GM18498 (cell line): ENCODE data around the gene ST8SIA6.
A peak's percentile ranks its signal among the peaks of the same experiment; 100 is the strongest.
"Not testable (repeated sequence)": the region's sequence is repeated elsewhere in the genome, so short reads cannot be mapped to it uniquely, and the experiment has no call there.

ENCODE experiments used
- ATAC-seq: cut with Tn5 transposase; IDR thresholded peaks from one replicate; pipeline ENCODE4 v1.9.1; 2021; ENCODE audit warnings: mild to moderate bottlenecking, moderate library complexity; ENCODE audit not compliant: unreplicated experiment

The ST8SIA6 gene

DNA sequence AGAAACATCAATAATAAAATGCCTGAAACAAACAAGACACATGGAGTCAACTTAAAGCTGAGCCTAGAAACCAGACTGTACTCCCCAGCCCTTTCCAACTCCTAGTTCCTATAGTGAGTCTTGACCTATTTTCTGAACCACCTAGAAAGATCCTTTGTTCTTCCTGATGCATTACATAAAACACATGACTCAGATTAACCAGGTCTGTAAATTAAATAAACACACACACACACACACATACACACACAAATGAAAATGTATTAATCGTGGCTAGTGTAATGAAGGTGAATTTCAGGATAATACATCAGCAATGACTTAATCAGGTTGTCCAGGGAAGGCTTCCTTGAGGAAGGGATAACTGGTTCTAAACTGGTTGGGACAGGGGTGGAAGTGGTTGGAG, 104.7 kb downstream of the ST8SIA6 start:
- ATAC-seq: no peak

DNA sequence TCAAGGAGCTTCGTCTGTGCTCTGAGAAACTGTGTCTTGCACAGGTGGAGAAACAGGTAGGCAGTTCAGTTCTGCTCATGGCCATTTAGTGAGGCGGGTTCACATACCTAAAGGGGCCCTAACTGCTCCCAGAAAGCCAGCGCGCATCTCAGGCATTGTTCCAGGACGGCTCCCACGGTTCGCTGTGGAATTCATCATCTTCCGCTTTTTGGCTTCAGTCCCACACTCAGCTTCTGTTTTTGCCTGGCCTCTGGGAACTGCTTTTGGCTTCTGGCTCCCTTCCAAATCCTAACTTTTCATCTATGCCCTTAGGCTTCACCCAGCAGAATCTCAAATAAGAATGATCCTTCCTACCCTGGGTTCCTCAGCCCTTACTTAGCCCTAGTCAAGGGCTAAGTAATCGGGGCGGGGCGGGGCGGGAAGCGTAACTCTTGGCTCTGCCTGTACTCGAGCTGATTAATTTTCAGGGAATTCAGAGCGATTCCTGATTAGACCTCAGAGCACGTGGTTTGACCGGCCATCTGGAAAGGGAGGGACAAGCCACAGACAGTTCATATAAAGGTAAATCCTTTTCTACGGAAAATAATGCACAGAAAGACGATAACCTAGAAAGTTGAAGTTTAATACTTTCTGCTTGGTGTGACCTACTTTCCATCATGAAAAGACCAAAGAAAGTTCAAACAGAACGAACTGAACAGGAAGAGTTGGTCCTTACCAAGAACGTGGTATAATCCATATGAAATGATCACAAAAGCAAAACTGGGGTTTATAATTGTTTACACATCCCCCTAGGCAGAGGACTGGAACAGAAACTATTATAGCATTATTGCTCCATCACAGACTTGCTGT, 105.7 kb downstream of the ST8SIA6 start:
- no peak for ATAC-seq

DNA sequence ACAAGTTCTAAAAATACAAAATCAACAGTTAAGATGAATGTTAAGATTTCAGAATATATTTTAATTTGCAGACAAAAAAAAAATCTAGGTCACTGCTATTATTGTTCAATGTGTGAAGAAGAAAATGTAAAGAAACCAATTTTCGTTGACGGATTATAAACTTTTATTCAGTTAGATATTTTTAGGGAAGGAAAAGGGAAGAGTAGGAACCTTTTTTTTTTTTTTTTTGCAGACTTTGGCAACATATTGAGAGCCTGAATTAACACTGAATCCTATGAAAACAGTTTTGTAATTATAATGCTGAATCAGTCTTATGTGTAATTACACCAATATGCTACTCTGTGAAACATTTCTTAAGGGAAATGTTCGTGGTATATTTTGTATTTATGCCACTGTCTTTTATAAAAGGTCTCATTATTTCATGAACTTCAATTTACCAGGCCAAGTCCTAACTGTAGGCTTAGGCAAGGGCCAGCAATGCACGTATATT, 106.3 kb downstream of the ST8SIA6 start:
- ATAC-seq: no peak

DNA sequence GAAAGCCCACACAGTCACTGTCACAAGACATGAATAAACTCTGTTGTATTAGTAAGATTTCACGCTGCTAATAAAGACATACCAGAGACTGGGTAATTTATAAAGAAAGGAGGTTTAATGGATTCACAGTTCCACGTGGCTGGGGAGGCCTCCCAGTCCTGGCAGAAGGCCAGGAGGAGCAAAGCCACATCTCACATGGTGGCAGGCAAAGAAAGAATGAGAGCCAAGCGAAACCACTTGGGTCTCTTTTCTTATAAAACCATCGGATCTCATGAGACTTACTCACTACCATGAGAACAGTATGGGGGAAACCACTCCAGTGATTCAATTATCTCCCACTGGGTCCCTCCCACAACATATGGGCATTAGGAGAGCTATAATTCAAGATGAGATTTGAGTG, 110.2 kb downstream of the ST8SIA6 start:
- no peak for ATAC-seq

DNA sequence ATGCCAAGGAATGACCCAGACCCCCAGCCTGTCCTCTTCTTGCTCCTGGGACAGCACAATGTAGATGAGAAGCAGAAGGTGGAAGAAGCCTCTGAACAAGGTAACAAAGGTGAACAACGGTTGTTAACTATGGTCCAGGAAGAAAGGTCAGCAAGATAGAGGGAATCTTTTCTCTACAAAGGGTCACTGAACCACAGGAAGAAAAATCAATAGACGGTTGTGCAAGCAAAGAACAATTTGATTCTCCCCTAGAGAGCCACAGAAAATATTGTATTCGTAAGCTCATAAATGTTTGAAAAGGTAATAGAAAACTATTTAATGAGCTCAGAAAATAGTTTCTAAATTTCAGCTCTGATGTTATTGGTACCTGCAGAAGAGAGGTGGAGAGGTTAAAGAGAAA, 111.3 kb downstream of the ST8SIA6 start:
- no peak for ATAC-seq

DNA sequence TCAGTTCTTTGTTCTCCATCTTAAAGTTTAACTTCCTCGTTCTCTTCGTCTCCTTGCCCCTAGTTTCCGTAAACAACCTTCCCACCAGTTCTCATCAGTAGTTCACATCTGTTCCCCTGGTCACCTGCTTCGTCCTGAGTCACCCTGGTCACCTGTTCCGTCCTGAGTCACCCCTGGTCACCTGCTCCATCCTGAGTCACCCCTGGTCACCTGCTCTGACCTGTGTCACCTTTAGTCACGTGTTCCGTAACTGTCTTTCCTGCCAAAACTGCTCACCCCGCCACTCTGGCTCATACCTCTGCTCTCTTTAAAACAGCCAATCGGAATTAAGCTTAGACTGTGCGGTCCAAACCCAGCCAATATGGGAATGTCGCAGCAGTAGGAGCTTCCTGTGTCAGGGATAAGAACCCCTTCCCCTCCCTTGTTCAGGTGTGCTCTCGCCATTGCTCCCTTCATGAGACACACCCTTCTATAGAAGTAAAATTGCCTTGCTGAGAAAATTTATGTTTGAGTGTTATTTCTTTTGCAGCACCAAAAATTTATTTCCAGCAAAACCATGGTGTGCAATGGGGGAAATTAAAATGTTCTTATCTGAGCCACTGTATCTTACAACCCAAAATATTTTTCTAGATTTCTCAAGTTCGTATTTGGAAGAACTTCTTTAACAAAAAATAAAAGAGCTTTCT, 114.1 kb downstream of the ST8SIA6 start:
- no peak for ATAC-seq

DNA sequence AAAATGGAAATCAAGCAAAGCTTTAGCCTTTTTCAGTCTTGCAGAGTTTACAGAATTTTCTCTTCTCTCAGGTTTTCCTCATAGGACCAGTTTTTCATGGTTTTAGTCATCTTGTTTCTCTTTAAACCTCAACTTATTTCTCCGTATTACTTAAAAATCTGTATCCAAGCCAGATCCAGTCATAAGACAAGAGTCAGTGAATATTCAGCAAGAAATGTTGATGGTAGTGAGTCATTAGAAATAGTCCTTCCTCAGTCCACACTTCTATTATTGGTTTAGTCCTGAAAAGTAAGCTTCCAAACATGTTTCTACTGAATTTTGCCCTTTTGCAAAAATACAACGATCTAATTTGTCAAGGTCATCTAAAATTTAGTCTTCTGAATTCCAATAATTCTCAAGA, 119.3 kb downstream of the ST8SIA6 start:
- no peak for ATAC-seq

DNA sequence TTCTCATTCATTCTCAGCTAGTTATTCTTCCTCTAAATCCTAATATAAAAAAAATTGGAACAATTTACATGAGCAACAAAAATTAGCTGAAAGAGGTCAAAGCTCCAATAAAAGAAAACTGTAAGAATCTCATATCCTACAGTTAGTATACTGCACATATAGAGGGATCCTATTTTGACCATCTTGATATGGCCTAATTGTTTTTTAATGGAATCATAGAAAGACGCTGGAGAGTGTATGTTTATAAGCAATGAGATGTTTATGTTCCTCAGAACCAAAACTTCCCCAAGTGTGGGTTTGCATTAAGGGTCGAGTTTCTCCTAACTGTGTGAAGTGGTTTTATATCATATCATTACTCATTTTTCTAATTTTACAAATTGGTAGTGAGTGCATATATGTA, 123.9 kb downstream of the ST8SIA6 start:
- ATAC-seq: no peak

DNA sequence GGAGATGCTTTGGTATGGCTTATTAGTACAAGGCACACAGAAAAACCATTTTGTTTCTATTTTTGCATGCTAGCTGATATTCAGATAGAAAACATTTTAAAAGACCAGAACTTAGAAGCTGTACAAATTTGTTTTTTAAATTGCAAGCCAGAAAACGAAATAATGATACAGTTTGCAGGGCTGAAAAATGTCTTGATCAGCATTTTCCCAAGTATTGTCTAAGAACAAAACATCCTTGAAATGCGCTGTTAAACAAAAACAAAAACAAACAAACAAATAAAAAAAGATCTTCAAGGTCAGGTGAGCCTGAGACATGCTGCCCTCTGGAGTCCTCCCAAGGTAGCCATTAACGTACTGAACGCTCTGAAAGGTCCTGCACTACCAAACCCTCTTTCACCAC, 128.0 kb downstream of the ST8SIA6 start:
- no peak for ATAC-seq

DNA sequence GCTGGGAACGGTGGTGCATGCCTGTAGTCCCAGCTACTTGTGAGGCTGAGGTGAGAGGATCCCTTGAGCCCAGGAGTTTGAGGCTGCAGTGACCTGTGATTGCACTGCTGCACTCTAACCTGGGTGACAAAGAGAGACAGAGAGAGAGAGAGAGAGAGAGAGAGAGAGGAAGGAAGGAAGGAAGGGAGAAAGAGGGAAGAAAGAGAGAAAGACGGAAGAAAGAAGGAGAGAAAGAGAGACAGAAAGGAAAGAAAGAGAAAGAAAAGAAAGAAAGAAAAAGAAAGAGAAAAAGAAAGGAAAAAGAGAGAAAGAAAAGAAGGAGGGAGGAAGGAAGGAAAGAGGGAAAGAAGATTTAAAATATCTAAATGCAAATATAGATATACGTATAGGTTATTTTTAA, 132.4 kb downstream of the ST8SIA6 start:
- not testable (repeated sequence) for ATAC-seq

DNA sequence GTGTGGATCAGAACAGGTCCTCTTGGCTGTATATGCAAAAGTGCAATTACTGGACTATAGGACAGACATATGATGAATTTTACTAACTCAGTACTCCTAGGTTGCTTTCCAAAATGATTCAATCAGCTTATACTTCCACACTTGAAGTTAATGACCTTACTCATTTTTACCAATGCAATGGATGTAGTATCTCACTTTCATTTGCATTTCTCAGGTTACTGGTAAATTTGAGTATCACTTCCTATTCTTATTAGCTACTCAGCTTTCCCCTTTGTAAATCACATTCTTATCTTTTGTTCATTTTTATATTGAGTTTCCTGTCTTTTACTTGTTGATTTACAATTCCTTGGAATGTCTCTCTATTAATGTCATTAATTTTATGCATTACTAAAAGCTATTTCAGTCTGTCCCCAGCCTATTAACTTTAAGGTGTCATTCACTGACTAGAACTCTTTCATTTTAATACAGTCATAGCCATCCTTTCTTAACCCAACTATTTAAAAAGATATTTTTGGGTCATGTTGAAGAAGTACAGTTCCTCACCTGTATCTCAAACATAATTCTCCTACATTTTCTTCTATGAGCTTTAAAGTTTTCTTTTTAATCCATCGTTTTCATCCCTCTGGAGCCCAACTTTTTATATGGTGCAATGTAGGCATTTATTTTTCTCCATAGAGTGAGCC, 137.8 kb downstream of the ST8SIA6 start:
- peak; percentile 96 for ATAC-seq

DNA sequence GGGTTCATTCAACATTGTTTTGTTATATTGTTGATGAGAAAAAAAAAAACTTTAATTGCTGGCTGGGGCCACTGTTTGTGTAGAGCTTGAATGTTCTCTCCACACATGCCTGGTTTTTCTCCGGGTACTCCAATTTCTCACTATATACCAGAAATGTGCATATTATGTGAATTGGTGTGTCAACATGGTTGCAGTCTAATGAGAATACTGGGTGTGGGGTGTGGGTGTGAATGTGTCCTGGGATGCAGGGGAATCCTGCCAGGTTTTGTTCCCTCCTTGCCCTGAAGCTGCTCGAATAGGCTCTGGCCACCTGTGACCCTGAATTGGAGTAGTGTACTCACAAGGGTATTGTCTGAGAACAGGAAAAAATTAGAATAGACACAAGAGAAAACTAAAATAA, 145.0 kb downstream of the ST8SIA6 start:
- no peak for ATAC-seq

DNA sequence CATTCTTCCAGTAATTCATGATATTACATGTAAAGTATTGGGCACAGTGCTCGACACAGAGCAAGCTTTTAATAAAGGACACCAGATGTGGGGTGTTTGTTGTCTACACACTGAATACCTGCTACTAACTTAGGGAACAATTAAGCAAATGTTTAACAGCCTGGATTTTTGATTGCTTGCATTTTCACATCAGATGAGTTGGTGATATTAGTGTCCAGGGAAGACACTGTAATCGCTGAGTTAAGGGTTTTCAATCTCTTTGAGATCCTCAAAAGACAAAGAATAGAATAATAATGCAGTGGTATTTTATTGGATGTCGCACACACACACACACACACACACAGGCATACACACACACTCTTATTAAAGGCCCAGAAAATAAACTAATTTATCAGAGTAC, 147.3 kb downstream of the ST8SIA6 start:
- ATAC-seq: no peak

DNA sequence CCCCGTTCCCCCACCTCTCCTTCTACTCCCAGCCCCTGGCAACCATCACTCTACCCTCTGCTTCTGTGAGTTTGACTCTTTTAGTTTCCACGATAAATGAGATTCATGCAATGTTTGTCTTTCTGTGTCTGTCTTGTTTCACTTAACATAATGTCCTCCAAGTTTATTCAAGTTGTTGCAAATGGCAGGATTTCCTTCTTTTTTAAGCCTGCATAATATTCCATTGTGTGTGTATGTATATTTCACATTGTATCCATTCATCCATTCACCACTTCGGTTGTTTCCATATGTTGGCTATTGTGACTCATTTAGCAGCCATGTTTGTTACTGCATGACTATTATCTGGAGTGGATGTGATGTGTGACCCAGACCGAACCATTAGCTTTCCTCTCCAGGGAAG, 162.0 kb downstream of the ST8SIA6 start:
- no peak for ATAC-seq

DNA sequence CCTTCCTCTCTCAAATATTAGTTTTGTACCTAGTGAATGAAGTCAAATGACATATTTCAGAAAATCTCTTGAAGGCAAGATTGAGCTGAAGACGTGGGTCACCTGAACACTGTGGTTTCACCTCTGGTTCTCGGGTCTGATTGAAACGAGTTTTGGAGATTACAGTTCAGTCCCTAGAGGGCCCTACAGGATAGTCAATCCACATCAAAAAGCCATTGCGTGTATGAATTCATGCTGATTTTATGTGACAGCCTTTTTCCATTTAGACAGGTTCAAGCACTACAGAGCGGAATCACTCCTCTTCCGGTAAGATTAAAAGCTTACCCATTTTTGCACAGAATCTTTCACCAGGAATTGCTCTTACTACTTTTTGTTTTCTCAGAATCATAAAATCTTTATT, 164.2 kb downstream of the ST8SIA6 start:
- no peak for ATAC-seq

DNA sequence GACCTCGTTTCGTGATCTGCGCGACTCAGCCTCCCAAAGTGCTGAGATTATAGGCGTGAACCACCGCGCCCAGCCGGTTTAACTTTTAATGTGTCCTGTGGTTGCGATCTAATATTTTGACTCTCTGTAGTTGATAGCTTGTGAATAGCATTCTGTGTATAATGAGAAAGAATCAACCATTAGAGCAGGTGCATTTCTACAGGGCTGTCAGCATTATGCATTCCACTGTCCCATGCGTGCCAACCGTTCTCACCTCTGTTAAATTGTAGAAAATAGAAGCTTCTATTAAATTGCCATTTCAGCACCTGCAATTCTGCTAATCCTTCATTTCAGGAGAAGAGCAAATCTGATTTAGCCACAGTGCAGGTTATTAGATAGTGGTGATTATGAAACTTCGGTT, 164.6 kb downstream of the ST8SIA6 start:
- ATAC-seq: no peak

DNA sequence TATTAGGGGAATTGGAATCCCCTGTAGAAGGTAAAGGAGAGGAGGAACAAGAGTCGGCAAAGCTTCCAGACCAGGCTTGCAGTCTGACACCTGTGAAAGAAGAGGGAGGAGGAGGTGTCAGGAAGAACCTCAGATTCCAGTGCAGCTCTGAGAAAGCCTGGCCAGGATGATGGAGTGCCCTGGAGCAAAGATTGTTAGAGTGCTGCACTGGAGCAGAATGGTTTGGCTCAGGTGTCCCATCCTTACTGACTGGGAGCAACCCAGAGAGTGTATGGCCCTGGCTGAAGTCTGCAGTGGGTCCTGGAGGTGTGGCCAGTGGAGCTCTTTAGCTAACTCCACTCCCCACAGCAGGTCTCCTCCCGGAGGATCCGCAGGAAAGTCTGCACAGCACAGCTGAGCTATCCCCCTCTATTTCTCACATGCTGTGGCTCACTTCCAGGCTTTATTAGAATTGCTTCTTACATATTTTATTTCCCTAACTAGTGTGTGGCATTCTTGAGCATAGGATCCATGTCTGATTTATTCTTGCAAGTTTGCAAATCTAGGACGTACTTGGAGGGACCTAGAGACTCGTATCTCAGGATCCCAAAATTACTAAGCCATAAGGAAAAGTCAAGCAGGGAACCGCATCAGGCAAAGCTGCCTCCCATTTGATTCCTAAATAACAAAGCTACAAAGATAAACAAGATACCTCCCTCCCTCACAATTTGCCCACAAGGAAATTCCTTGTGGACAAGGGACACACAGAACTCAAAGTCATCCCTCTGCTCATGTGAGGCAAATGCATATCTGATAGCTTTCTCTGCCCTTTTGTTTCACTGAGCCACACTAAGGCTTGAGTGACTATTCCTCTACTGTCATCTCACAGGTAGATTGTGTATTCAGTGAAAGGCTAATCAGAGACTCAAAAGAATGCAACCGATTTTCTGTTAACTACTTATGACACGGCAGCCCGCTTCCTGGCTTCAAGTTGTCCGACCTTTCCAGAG, 167.5 kb downstream of the ST8SIA6 start:
- ATAC-seq: no peak

DNA sequence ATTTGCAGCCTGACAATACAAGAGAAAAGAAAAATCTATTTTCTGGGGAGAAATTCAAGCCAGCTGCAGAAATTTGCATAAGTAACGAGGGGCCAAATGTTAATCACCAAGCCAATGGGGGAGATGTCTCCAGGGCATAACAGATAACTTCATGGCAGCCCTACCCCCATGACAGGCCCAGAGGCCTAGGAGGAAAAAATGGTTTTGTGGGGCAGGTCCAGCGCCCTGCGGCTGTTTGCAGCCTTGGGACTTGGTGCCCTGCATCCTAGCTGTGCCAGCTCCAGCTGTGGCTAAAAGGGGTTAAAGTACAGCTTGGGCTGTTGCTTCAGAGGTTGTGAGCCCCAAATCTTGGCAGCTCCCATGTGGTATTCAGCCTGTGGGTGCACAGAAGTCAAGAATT, 172.1 kb downstream of the ST8SIA6 start:
- ATAC-seq: no peak

DNA sequence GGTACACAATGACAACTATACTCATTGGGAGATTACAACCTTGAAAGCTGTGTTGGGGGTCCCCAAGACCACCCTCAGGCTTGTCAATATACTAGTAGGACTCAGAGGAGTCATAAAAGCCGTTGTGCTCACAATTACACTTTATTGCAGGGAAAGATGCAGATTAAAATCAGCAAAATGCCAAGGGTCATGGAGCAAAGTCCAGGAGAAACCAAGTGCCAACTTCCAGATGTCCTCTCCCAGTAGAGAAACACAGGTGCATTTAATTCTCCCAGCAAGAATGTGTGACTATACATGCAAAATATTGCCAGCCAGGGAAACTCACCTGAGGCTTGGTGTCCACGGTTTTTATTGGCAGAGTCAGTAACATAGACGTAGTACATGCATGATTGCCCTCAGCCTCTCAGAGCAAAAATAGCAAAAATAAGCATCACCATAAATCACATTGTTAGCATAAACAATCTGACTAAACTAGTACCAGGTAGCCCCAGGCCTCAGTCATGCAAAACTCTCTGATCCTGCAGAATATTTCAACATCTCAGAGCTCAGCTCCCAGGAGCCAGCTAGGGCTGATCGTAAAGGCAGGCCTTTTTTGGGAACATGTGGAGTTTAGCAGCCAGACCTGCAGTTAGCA, 175.7 kb downstream of the ST8SIA6 start:
- ATAC-seq: no peak

DNA sequence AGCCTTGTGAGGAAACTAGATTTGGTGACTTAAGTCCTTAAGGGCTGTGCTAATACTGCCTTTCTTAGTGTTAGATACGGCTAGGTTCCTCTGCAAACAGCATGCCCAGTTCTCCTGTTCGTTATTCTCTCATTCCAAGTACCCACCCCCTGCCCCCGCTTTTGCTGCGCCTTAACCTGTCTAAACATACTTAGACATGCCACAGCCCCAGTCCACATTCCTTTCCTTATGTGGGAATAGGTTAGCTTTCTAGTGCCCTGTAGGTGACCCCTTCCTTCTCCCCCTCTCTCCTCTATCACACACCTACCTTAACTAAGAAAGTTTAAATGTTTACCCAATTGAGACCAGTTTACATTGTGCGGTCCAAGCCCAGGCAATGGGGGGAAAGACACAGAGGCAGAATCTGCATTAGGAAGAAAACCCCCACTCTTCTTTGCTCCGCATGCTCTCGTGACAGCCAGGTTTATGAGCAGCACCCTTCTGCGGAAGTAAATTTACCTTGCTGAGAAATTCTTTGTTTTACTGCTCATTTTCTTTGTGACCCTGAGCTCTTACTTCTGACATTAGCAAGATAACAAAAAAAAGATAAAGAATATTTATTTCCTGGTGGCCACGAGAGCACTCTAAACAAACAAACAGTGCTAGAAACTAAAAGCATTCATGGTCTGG, 177.5 kb downstream of the ST8SIA6 start:
- no peak for ATAC-seq
